Upper lobe of left lung (tissue), 4 donors: Measurements from ENCODE around the gene CCN6.

ENCODE experiments used
- CTCF ChIP-seq, 6 experiments: fragments of 450-650 bp in 4 of 6; fragments of 200-600 bp in 2 of 6; sonication (generic) in 2 of 6; IDR thresholded peaks; one replicate each; pipeline ENCODE4 v1.5.1; 2016 to 2019; ENCODE audit warnings: antibody characterized with exemption in 6 of 6
- POLR2A ChIP-seq, 4 donors: fragments of 450-650 bp; IDR thresholded peaks; one replicate each; pipeline ENCODE4 v1.5.1; 2016 to 2017; ENCODE audit warnings: antibody characterized with exemption in 4 of 4, mild to moderate bottlenecking in 2 of 4
- POLR2AphosphoS5 ChIP-seq, 2 donors: sonication (generic); formaldehyde crosslinking; IDR thresholded peaks; one replicate each; pipeline ENCODE4 v1.5.1; 2017; ENCODE audit warnings: antibody characterized with exemption in 2 of 2

- TF ChIP-seq CTCF (IDR thresholded peaks at IDR 0.05) (no peak), POLR2AphosphoS5 (IDR thresholded peaks at IDR 0.05) (peak in 1 of 2 donors; percentile 60), POLR2A (IDR thresholded peaks at IDR 0.05) (no peak)
These were observed 35.1 kb upstream of the CCN6 start for GRCh38 chr6:112018619-112019416.
